Mucosa of descending colon (tissue), 3 donors: Measurements from ENCODE around the gene FLT1. TPM values are rescaled to one million over a fixed set of nuclear protein-coding genes. Genes with fewer than 3 reads are reported as not detected.

ENCODE experiments used
- ATAC-seq: fragments of 200-7000 bp; cut with Tn5 transposase; one replicate; pipeline ENCODE4 v1.9.1; 2020; ENCODE audit warnings: mild to moderate bottlenecking, moderate library complexity
- DNase-seq, 3 donors: peaks; one replicate each; pipeline ENCODE4 v3.0.0-alpha.2; 2020
- H3K36me3 ChIP-seq: fragments of 200-600 bp; one replicate; pipeline ENCODE4 v1.8.0; 2021; ENCODE audit warnings: low read depth, mild to moderate bottlenecking
- H3K4me1 ChIP-seq: fragments of 200-600 bp; one replicate; pipeline ENCODE4 v1.8.0; 2021; ENCODE audit warnings: low read depth, mild to moderate bottlenecking
- H3K4me3 ChIP-seq: fragments of 200-600 bp; one replicate; pipeline ENCODE4 v1.8.0; 2021; ENCODE audit warnings: mild to moderate bottlenecking
- H3K9me3 ChIP-seq: fragments of 200-600 bp; one replicate; pipeline ENCODE4 v1.8.0; 2021; ENCODE audit warnings: mild to moderate bottlenecking
- CTCF ChIP-seq: fragments of 200-600 bp; IDR thresholded peaks from one replicate; pipeline ENCODE4 v1.8.0; 2022; ENCODE audit warnings: antibody characterized with exemption, mild to moderate bottlenecking
- intact Hi-C, 2 donors: fragments of 100-400 bp; cut with DNase I in 1 of 2; cut with micrococcal nuclease in 1 of 2; formaldehyde crosslinking; loops; one replicate each; pipeline versions ENCODE4 v1.11.0 to v1.11.1; 2022; cut with DNase I, micrococcal nuclease
- total RNA-seq, 3 donors: library from RNA; stranded (reverse); fragmentation: NEBNext Ultra II Directional in 2 of 3; extraction: Animal tissue kit (Norgen Biotek cat#: 25700) in 2 of 3; gene quantifications; one replicate each; pipeline versions ENCODE4 v1.2.1 to v1.2.4, GENCODE V29; 2021 to 2023
- donor health status: DM: no; HTN: no; CAD: no; lungs with moderate emphysema.
- donor health status: DM: no; HTN: no; CAD: no.
- donor health status: DM: no; HTN: yes; CAD: no.

FLT1 gene
- total RNA-seq, 3 donors from 2014 or later, result 3.8 to 9.2 (median 4.0) TPM

GRCh38 chr13:28326056-28326455 is 168.9 kb downstream of the FLT1 start:
- Histone ChIP-seq H3K36me3 (no peaks in the 10 kb centered on the region), H3K4me1 (peaks cover 1% of the 10 kb centered on the region), H3K4me3 (no peak overlapping the region), H3K9me3 (no peaks in the 10 kb centered on the region)
- ATAC-seq (no peak), DNase-seq (no peak)
- intact Hi-C loops, result loop anchor here in 1 of 2 donors (10.0 kb wide), 1 partner anchor 309 kb away; no protein-coding TSS in a partner anchor
- no peak for TF ChIP-seq CTCF

- ATAC-seq (no peak), DNase-seq (no peak)
- Histone ChIP-seq H3K4me3 (no peak overlapping the region), H3K9me3 (no peaks in the 10 kb centered on the region), H3K36me3 (no peaks in the 10 kb centered on the region), H3K4me1 (peaks cover 3% of the 10 kb centered on the region)
- intact Hi-C loops, result loop anchor here in 1 of 2 donors (10.0 kb wide), 1 partner anchor 310 kb away; no protein-coding TSS in a partner anchor
- TF ChIP-seq CTCF, result no peak
These were observed 169.9 kb downstream of the FLT1 start for GRCh38 chr13:28325022-28325421.

- peak; percentile 70 for TF ChIP-seq CTCF
These were observed 170.6 kb downstream of the FLT1 start for GRCh38 chr13:28324181-28324789.

GRCh38 chr13:28322256-28322905 is 172.5 kb downstream of the FLT1 start:
- Histone ChIP-seq H3K9me3 (no peaks in the 10 kb centered on the region), H3K4me1 (peaks cover 3% of the 10 kb centered on the region), H3K4me3 (no peak overlapping the region), H3K36me3 (no peaks in the 10 kb centered on the region)
- intact Hi-C loops, result loop anchor here in 1 of 2 donors (5.0 to 10.0 kb wide), 2 partner anchors 312 to 475 kb away; no protein-coding TSS in a partner anchor
- ATAC-seq (no peak), DNase-seq (no peak)
- no peak for TF ChIP-seq CTCF

More at GRCh38 chr13:28324181-28324789, 170.6 kb downstream of the FLT1 start:
- DNase-seq (peak in 2 of 3 donors; percentile 35 to 85), ATAC-seq (peak; percentile 83)
- Histone ChIP-seq H3K4me1 (peaks cover 3% of the 10 kb centered on the region), H3K36me3 (no peaks in the 10 kb centered on the region), H3K4me3 (no peak overlapping the region), H3K9me3 (no peaks in the 10 kb centered on the region)
- intact Hi-C loops, result loop anchor here in 1 of 2 donors (5.0 to 10.0 kb wide), 2 partner anchors 311 to 473 kb away; no protein-coding TSS in a partner anchor

GRCh38 chr13:28321756-28322155 is 173.2 kb downstream of the FLT1 start:
- TF ChIP-seq CTCF, result no peak
- DNase-seq (no peak), ATAC-seq (no peak)
- no peak overlapping the region for H3K4me3 ChIP-seq
- no peaks in the 10 kb centered on the region for H3K36me3 ChIP-seq
- peaks cover 3% of the 10 kb centered on the region for H3K4me1 ChIP-seq
- no peaks in the 10 kb centered on the region for H3K9me3 ChIP-seq
- intact Hi-C loops, result loop anchor here in 1 of 2 donors (5.0 to 10.0 kb wide), 2 partner anchors 313 to 476 kb away; no protein-coding TSS in a partner anchor
